GM18517 (cell line): ENCODE measurements around the gene CHID1.

Experiments used
- ATAC-seq: cut with Tn5 transposase; IDR thresholded peaks from one replicate; pipeline ENCODE4 v1.9.1; 2021; ENCODE audit warnings: mild to moderate bottlenecking, moderate library complexity; ENCODE audit not compliant: unreplicated experiment

The CHID1 gene

DNA sequence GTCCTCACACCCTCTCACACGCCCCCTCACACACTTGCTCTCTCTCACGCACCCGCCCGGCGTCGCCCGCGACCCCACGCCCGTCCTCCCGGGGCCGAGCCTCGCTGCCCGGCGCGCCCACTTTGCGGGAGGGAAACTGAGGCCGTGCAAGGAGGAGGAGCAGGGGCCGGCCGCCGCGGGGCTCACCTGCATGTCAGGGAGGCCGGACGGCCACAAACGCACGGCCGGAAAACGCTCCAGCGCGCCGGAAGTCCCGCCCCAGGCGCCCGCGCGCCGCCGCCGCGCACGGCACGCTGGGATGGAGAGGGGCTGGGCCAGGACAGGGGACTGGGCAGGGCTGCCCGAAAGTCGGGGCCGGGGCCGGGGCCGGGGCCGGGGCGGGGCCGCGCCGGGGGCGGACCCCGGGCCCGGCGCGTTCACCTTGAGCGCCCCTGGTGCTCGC, at the start of gene CHID1:
Gene CHID1 (minus strand): TSS at position 222 of the 442 bp plus-strand sequence. CDS start 5,994 bp downstream, outside the sequence.
- peak; percentile 64 for ATAC-seq

DNA sequence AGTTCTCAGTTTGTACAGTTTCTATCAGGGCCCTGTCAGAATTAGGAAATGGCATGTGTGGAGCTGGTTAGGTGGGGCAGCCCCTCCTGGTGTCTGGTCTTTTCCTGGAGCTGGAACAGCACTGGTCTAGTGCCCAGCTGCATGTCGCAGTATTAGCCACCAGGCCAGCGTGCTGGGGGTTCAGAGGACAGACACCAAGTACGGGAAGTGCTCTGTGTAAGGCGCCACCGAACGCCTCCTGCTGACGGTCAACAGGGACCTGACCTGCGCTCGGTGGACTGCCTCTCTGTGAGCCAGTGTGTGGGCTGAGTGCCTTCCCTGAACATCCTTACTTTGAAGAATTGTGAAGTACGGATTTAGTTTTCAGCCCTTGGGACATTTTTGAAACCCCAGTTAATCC, 49.0 kb upstream of the CHID1 start:
- no peak for ATAC-seq

DNA sequence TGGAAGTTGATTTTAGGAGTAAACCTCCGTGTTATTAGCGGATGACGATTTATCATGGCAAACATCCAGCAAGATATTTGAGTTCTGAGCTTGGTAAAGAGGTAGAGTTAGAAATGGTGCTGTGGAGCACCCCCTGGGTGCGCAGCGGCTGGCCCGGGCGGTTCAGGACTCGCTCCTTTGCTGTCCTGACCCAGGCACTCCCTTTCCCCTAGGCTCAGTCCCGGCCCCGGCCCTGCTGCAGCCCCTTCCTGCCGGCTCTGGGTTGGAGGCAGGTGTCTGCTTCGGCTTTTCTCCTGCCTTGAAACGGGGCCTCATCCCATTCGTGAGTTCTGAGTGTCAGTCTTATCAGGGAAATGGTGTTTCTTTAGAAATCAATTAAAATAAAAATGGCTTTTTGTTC, 48.4 kb upstream of the CHID1 start:
- no peak for ATAC-seq

DNA sequence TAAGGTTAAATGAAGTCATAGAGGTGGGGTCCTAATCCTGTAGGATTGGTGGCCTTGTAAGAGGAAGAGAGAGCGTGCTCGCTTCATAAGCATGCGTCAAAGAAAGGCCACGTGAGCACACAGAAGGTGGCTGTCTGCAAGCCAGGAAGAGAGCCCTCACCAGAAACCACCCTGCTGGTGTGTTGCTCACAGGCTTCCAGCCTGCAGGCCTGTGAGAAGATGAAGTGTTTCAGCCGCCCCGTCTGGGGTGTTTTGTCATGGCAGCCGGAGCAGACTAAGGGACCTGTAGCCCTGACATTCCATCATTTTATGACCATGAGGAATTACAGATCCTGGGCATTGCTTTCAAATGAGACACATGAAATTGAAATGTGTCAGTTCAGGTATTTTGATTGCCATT, 47.5 kb upstream of the CHID1 start:
- ATAC-seq: no peak

DNA sequence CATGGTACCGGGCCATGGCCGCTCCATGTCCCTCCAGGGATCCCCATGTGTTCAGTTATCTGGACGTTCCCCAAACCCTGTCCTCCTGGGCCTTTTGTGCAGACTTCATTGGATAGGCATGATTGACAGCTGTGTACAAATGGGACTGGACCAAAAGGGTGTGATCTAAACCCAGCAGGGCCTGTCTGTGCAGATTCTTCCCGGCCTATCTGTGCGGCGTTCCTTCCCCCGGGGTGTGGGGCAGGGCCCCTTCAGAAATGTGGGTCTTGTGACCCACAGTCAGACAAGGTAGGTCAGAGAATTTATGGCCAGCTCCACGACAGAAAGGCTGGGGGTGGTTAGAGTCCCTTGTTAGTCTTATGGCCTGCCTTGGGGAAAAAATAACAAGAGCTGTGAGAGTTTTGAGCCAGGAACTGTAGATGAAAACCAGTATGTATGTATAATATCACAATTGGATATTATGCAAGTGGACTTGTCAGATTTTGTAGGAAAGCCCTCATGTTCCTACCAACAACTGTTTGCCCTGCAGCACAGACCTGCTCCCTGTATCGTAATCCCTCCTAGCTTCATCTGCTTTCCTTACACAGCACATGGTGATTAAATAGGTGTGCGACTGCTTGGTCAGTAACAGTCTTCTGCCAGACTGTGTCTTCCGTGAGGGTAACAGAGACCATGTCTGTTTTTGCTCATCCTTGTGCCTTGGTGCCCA, 46.8 kb upstream of the CHID1 start:
- ATAC-seq: no peak

DNA sequence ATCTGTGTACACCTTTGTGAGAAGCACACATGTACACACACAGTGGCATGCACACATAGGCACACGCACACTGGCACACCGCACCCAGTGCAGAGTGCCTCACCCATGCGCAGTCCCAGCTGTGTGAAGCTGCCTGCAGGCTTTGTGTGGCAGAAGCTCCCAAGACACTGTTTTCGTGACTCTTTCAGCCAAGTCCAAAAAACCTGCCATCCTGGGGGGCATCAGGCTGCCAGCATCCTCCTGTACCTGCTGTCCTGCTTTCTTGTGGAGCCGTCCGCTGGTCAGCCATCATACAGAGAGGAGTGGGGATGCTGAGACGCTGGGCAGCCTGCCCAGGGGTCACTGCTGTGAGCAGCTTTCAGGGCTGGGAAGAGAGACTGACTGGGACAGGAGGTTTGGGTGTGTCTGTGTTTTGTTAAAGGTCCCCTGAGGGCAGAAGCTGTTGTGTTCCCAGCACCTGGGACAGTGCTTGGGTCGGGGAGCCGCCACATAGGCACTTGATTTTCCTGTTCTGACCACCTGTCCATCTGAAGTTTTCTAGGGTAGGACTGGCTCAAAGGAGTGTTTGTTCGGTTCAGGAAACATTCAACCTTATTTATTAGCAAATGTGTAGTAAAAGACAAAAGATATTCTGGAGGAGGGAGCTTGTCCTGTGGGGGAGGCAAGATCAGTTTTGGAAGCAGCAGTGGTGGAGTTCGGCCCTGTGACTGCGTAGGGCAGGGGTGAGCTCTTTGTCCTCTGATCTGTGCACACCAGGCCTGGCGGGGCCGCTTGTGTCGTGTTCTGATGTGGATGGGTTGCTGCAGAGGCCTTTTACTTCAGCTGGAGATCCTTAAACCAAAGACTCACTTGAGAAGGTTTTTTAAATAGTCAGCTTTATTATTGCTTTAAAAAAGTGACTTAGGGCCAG, 44.8 kb upstream of the CHID1 start:
- no peak for ATAC-seq

DNA sequence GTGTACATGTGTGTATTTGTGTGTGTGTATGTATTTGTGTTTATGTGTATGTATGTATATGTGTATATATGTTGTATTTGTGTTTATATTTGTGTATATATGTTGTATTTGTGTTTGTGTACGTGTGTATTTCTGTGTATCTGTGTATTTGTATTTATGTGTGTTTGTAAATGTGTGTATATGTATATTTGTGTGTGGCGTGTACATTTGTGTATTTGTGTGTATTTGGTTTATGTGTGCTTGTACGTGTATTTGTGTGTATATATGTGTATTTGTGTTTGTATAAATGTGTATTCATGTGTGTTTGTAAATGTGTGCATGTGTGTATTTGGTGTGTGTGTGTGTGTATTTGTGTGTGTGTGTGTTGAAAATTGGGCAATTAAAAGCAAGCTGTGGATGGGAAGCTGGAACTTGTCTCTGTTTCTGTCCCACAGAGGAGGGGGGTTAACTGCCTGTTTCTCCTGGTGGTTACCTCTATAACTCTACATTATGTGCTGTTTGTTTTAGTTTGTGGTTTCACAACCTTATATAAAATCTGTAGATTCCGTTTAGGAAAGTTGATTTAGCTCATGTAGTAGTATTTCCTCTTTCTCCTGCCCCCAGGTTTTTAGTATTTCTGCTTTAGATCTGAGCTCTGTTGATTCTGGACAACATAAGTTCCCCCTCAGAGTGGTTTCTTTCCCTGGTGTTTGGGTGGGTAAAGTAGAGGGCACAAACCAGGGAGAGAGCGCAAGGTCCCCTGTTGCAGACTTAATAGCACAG, 44.0 kb upstream of the CHID1 start:
- ATAC-seq: no peak

DNA sequence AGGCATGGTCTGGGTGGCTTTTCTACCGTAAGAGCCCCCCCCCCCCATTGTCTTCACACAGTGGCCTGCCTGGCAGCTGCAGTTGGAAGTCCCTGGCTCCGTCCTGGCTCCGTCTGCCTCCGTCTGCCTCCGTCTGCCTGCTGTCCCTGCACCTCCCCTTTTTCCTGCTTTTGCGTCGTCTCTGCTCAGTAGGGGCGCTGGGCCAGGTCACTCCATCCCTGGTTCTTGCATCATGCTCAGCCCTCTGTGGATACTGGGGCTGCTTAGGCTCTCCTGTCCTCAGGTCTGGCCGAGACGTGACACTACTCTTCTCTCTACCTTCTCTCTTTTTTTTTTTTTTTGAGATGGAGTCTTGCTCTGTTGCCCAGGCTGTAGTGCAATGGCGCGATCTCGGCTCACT, 42.9 kb upstream of the CHID1 start:
- ATAC-seq: no peak

DNA sequence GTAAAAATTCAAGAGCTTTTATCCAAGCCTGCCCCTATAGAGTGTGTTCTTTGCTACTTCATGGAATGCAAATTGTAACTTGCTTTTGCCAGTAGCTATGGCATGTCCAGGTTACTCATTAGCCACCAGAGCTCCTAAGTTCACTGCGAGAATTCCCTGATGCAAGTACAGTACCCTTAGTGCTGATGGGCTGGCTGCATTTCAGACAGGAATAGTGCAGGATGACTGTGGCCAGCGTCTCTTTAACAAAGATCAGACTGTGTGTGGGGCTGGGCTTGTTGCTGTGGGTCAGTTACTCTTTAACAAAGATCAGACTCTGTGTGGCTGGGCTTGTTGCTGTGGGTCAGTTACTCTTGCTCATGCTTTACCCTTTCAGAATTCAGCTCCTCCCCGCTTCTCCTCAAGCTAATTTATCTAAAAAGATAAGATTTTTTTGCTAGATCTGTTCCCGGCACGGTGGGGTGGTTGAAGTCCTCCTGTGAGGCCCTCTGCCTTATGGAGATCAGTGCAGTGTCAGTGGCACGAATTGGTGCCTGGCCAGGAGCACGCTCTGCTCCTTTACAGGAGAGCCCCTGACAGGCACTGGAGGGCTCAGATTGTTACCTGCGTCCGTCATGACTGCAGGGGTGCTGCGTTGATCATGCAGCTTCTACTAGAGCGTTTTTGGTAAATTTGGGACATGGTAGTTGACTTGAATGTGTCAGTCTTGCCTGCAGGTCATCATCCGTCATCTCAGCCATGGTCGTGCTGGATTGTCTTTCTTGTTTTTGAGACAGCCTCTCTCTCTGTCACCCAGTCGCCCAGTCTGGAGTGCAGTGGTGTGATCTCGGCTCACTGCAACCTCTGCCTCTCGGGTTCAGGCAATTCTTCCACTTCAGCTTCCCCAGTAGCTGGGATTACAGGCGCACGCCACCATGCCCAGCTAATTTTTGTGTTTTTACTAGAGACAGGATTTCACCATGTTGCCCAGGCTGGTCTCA, 42.1 kb upstream of the CHID1 start:
- ATAC-seq: no peak

DNA sequence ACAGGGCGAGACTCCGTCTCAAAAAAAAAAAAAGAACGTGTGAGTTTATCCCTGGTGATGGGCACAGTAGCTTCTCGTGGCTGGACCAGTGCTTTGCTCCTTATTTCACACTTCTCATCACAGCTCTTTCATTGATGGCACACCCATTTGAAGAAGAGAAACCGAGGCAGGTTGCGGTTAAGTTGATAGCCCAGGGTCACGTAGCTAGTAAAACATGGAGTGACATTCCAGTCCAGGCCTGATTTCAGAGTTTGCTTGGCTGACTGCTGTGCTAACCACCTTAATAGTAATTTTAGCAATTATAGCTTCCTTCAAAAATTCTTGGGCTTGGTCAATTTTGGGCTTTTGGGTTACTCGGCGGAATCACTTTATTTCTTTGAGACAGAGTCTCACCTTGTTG, 40.9 kb upstream of the CHID1 start:
- no peak for ATAC-seq

DNA sequence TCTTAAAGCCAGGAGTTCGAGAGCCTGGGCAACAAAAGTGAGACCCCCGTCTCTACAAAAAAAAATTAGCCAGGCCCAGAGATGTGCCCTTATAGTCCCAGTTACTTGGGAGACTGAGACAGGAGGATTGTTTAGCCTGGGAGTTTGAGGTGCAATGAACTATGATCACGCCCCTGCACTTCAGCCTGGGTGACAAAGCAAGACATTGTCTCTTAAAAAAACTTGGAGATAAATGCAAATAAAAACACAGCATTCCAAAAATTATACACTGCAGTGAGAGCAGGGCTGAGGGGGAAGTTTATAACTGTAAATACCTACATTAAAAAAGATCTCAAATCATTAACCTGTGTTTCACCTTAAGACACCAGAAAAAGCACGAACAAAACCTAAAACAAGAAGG, 37.1 kb upstream of the CHID1 start:
- no peak for ATAC-seq

DNA sequence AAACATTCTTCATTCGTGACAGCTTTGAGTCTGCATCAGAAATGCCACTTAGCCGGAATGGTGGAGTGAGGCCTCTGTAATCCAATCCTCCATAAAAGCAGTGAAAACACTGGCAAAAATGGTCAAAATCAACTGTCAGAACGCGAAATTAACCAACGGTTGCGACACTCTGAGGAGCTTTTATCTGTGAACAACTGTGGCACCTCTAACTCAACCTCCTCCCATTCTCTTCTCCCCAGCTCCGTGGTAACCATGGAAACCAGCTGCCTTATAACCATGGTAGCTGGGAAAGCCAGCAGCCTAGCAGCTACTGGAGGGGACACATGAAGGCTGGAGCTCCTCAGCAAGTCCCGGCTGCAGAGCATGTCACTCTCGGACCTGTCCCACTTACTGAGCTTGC, 35.4 kb upstream of the CHID1 start:
- ATAC-seq: no peak

DNA sequence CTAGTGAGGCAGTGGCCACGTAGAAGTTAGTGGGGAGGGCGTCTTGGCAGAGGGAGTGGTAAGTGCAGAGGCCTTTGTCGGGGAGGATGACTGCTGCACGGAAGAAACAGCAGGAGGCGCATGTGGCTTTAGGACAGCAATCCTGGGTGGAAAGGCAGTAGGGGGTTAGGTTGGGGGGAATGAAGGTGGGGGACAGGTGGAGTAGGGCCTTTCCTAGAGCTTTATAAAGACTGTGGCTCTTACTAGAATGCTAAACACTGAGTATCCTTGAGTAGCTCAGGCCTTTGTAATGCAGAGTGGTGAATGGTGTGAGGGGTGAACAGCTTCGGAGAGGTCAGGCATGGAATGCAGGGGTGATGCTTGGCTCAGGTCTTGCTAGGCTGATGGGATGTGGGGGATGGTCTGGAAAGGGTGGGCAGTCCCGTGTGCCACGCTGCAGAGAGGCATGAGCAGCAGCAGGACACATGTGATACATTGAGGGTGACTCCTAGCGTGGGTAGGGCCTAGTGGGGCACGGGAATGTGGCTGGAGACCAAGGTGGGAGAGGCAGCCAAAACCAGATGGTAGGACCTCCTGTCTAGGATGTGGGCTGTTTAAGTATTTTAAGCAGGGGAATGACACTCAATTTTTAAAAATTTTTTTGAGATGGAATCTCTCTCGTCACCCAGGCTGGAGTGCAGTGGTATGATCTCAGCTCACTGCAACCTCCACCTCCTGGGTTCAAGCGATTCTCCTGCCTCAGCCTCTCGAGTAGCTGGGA, 34.3 kb upstream of the CHID1 start:
- ATAC-seq: no peak

DNA sequence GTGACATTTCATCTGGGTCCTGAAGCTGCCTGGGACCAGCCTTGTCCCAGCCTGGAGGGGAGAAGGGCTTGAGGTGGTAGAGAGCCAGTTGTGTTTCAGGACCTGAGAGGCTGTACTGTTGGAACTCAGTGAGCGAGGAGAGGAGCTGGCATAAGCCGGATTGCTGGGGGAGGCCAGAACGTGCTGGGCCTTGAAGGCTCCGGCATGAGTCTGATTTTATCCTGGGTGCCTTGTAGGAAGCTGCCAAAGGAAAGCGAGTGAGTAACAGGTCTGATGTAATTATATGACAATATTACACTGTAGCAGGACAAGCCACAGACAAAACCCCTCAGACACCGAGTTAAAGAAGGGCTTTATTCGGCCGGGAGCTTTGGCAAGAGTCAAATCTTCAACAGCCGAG, 32.2 kb upstream of the CHID1 start:
- no peak for ATAC-seq

DNA sequence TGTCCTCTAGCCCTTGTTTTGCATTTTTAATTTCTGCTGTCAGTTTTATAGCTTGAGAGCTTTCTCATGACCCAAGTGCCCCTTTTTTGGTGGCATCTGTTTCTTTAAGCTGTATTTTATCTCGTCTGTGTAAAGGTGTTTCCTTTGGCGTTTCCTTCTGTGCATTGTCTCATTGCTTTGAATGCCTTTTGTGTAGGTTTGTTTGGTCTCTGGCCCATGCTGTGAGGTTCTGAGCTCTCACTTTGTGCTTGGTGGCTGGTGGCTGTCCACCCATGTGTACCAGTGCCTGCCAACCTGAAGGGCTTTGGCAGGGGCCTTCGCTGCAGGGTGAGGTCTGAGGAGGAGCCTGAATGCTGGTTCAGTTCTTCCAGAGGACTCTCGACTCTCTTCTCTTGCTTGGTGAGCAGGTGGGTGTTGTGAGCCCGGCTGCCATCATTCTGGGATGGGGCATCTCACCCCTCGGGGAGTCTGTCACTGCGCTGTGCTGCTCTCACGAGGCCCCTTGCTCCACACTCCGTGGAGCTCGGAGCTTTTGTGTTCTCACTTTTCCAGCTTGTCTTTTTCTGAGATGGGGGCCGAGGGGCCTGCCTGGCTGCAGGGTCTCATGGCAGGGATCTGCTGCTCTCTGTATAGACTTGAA, 30.0 kb upstream of the CHID1 start:
- no peak for ATAC-seq

DNA sequence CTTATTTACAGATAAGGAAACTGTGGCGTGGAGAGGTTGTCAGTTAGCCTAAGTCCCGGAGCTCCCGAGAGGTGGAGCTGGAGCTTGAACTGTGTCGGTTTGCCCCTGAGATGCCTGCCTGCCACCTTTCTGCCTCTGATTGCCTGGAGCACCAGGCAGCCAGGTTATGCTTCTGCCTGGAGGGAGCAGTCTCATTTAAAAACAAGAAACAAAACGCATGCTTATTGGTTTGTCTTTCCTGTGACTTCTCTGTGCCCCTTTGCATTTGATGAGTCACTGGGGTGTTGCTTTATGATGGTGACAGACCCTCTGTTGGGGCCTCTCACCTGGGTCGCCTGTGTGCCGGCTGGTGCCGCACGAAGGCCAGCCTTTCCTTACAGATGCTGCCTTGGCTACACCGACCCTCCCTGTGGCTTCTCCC, 27.2 kb upstream of the CHID1 start:
- ATAC-seq: no peak

DNA sequence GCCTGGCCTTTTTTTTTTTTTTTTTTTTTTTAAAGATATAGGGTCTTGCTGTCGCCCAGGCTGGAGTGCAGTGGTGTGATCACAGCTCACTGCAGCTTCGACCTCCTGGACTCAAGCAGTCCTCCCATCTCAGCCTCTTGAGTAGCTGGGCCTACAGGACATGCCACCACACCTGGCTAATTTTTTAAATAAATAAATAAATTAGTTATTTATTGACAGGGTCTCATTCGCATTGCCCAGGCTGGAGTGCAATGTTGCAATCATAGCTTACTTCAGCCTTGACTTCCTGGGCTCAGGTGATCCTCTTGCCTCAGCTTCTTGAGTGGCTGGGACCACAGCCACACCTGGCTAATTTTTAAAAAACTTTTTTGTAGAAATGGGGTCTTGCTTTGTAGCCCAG, 25.6 kb upstream of the CHID1 start:
- no peak for ATAC-seq

DNA sequence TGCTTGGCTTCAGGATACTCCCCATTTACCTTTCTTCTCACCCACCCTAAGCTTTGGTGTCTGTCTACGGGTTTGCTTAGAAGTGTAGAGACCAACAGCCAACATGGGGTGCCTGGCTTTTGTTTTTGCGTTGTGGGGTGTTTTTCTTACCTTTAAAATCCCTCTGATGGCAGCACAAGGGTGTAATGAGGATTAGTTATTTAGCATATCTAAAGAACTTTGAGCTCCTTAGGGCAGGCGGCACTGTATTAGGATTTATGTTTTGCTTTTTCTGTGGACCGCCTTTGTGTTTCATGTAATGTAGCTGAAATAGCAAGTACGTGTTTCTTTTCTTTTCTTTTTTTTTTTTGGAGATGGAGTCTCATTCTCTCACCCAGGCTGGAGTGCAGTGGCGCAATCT, 23.9 kb upstream of the CHID1 start:
- no peak for ATAC-seq

DNA sequence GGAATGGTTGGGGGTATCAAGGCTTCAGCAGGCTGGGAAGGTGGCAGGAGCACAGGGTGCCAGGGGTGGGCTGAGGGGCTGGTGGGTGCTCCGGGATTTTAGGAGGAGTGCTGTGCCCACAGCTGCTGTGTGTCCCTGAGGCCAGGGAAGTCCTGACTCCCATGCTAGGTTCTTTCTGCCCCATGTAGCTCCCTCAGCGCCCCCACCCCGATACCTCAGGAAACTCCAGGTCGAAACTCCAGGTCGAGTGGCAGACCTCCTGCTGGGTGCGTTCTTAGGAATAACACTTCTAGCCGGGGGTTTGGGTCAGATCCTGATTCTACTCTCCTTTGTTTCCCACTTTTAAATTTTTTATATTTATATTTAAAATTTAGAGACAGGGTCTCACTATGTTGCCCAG, 23.3 kb upstream of the CHID1 start:
- ATAC-seq: no peak
